HEK293 (cell line): ENCODE measurements around the gene KIRREL3.

Experiments
- ATF2 ChIP-seq: fragments of 450-650 bp; formaldehyde crosslinking; IDR thresholded peaks from 2 replicates; pipeline ENCODE4 v1.5.1; 2016; ENCODE audit warnings: missing biosample characterization, missing genetic modification characterization, low read depth
- GFI1B ChIP-seq: fragments of 450-650 bp; formaldehyde crosslinking; IDR thresholded peaks from 2 replicates; pipeline ENCODE4 v1.5.1; 2016; ENCODE audit warnings: missing biosample characterization, missing genetic modification characterization
- KLF1 ChIP-seq: fragments of 450-650 bp; formaldehyde crosslinking; IDR thresholded peaks from 2 replicates; pipeline ENCODE4 v1.5.1; 2016; ENCODE audit warnings: missing biosample characterization, missing genetic modification characterization
- MZF1 ChIP-seq: fragments of 450-650 bp; formaldehyde crosslinking; IDR thresholded peaks from 2 replicates; pipeline ENCODE4 v1.5.1; 2017; ENCODE audit warnings: missing biosample characterization, missing genetic modification characterization, borderline replicate concordance
- OSR2 ChIP-seq: fragments of 450-650 bp; formaldehyde crosslinking; IDR thresholded peaks from 2 replicates; pipeline ENCODE4 v1.5.1; 2016; ENCODE audit warnings: missing biosample characterization, missing genetic modification characterization
- PRDM10 ChIP-seq: fragments of 450-650 bp; formaldehyde crosslinking; IDR thresholded peaks from 2 replicates; pipeline ENCODE4 v1.5.1; 2016; ENCODE audit warnings: missing biosample characterization, missing genetic modification characterization
- PRDM6 ChIP-seq: fragments of 450-650 bp; formaldehyde crosslinking; IDR thresholded peaks from 2 replicates; pipeline ENCODE4 v1.5.1; 2017; ENCODE audit warnings: missing biosample characterization, missing genetic modification characterization
- SP7 ChIP-seq: fragments of 450-650 bp; formaldehyde crosslinking; IDR thresholded peaks from 2 replicates; pipeline ENCODE4 v1.5.1; 2016; ENCODE audit warnings: missing biosample characterization, missing genetic modification characterization
- ZBTB21 ChIP-seq: fragments of 450-650 bp; formaldehyde crosslinking; IDR thresholded peaks from 2 replicates; pipeline ENCODE4 v1.5.1; 2017; ENCODE audit warnings: missing biosample characterization, missing genetic modification characterization
- ZNF202 ChIP-seq: fragments of 450-650 bp; formaldehyde crosslinking; IDR thresholded peaks from 2 replicates; pipeline ENCODE4 v1.5.1; 2016; ENCODE audit warnings: missing biosample characterization, missing genetic modification characterization, borderline replicate concordance
- ZNF239 ChIP-seq: fragments of 450-650 bp; formaldehyde crosslinking; IDR thresholded peaks from 2 replicates; pipeline ENCODE4 v1.5.1; 2016; ENCODE audit warnings: missing biosample characterization, missing genetic modification characterization
- ZNF274 ChIP-seq, 2 experiments: fragments of 200-500 bp in 1 of 2; fragments of 450-650 bp in 1 of 2; sonication (Bioruptor generic) in 1 of 2; formaldehyde crosslinking in 1 of 2; IDR thresholded peaks; 2 replicates each; pipeline versions ENCODE4 v1.5.1 to v1.6.1; 2014 to 2016; ENCODE audit warnings: borderline replicate concordance in 1 of 2, inconsistent platforms in 1 of 2, low read length in 1 of 2, missing biosample characterization in 1 of 2, missing genetic modification characterization in 1 of 2
- ZNF398 ChIP-seq: fragments of 450-650 bp; formaldehyde crosslinking; IDR thresholded peaks from 2 replicates; pipeline ENCODE4 v1.5.1; 2017; ENCODE audit warnings: missing biosample characterization, missing genetic modification characterization
- ZNF423 ChIP-seq: fragments of 450-650 bp; formaldehyde crosslinking; IDR thresholded peaks from 2 replicates; pipeline ENCODE4 v1.5.1; 2016; ENCODE audit warnings: missing biosample characterization, missing genetic modification characterization
- ZNF48 ChIP-seq: fragments of 450-650 bp; formaldehyde crosslinking; IDR thresholded peaks from 2 replicates; pipeline ENCODE4 v1.5.1; 2016; ENCODE audit warnings: missing biosample characterization, missing genetic modification characterization
- ZNF513 ChIP-seq: fragments of 450-650 bp; IDR thresholded peaks from 2 replicates; pipeline ENCODE4 v1.5.1; 2018; ENCODE audit warnings: missing biosample characterization, missing genetic modification characterization
- ZNF548 ChIP-seq: fragments of 450-650 bp; formaldehyde crosslinking; IDR thresholded peaks from 2 replicates; pipeline ENCODE4 v1.5.1; 2016; ENCODE audit warnings: missing biosample characterization, missing genetic modification characterization
- ZNF580 ChIP-seq: fragments of 450-650 bp; formaldehyde crosslinking; IDR thresholded peaks from 2 replicates; pipeline ENCODE4 v1.5.1; 2016; ENCODE audit warnings: missing biosample characterization, missing genetic modification characterization
- ZNF621 ChIP-seq: fragments of 450-650 bp; formaldehyde crosslinking; IDR thresholded peaks from 2 replicates; pipeline ENCODE4 v1.5.1; 2017; ENCODE audit warnings: missing biosample characterization, missing genetic modification characterization
- ZNF707 ChIP-seq: fragments of 450-650 bp; formaldehyde crosslinking; IDR thresholded peaks from 2 replicates; pipeline ENCODE4 v1.5.1; 2016; ENCODE audit warnings: missing biosample characterization, missing genetic modification characterization
- ZNF843 ChIP-seq: fragments of 450-650 bp; formaldehyde crosslinking; IDR thresholded peaks from 2 replicates; pipeline ENCODE4 v1.5.1; 2016; ENCODE audit warnings: missing biosample characterization, missing genetic modification characterization
- TF ChIP-seq, protein P1 (sequence below): fragments of 450-650 bp; formaldehyde crosslinking; IDR thresholded peaks from 2 replicates; pipeline ENCODE4 v1.5.1; 2017; ENCODE audit warnings: missing biosample characterization, missing genetic modification characterization

KIRREL3 gene

GRCh38 chr11:126585774-126586491, 414.6 kb downstream of the KIRREL3 start (continued):
- TF ChIP-seq OSR2 (tag by site-specific recombination) = peak; percentile 83
- TF ChIP-seq MZF1 (tag by site-specific recombination) = peak; percentile 66; the same call in 1 of the 2 replicates
- peak; percentile 89 for TF ChIP-seq ZNF398
- TF ChIP-seq PRDM10 (tag by site-specific recombination) = peak; percentile 36
- peak; percentile 90 for TF ChIP-seq ZNF513
- TF ChIP-seq SP7 (tag by site-specific recombination) = peak; percentile 80
- peak; percentile 67 for TF ChIP-seq ATF2 (tag by site-specific recombination)
- no peak for TF ChIP-seq ZNF580
- TF ChIP-seq ZNF202 (tag by site-specific recombination) = no peak
- TF ChIP-seq ZNF707 (tag by site-specific recombination) = no peak
- no peak for TF ChIP-seq ZNF423 (tag by site-specific recombination)
- 0 out of 2 replicates have a peak, but pooled peaks have one; percentile 11 for TF ChIP-seq KLF1 (tag by site-specific recombination)
- TF ChIP-seq ZNF843 (tag by site-specific recombination) = peak; percentile 61
- peak; percentile 58 for TF ChIP-seq PRDM6 (tag by site-specific recombination)
- TF ChIP-seq GFI1B (tag by site-specific recombination) = no peak
- no peak for TF ChIP-seq ZNF274 (IDR thresholded peaks at IDR 0.05; ENCODE audit: low read length)
- no peak for TF ChIP-seq ZNF274 (tag by site-specific recombination; IDR thresholded peaks at IDR 0.05; ENCODE audit: borderline replicate concordance)
- no peak for TF ChIP-seq ZNF548 (tag by site-specific recombination)
- no peak for TF ChIP-seq ZNF239 (tag by site-specific recombination)
- TF ChIP-seq ZNF48 (tag by site-specific recombination) = no peak
- TF ChIP-seq ZNF621 (tag by site-specific recombination) = no peak
- peak; percentile 50 for TF ChIP-seq ZBTB21 (tag by site-specific recombination)
- TF ChIP-seq, protein P1, sequence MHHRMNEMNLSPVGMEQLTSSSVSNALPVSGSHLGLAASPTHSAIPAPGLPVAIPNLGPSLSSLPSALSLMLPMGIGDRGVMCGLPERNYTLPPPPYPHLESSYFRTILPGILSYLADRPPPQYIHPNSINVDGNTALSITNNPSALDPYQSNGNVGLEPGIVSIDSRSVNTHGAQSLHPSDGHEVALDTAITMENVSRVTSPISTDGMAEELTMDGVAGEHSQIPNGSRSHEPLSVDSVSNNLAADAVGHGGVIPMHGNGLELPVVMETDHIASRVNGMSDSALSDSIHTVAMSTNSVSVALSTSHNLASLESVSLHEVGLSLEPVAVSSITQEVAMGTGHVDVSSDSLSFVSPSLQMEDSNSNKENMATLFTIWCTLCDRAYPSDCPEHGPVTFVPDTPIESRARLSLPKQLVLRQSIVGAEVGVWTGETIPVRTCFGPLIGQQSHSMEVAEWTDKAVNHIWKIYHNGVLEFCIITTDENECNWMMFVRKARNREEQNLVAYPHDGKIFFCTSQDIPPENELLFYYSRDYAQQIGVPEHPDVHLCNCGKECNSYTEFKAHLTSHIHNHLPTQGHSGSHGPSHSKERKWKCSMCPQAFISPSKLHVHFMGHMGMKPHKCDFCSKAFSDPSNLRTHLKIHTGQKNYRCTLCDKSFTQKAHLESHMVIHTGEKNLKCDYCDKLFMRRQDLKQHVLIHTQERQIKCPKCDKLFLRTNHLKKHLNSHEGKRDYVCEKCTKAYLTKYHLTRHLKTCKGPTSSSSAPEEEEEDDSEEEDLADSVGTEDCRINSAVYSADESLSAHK (tag by site-specific recombination) = no peak
